GM21825 (cell line): ENCODE measurements around the gene CMKLR1.

Experiments
- ATAC-seq: cut with Tn5 transposase; IDR thresholded peaks from one replicate; pipeline ENCODE4 v1.9.1; 2021; ENCODE audit warnings: mild to moderate bottlenecking, moderate library complexity; ENCODE audit not compliant: unreplicated experiment

Gene CMKLR1

GRCh38 chr12:108302016-108302402 lies 37.1 kb downstream of the CMKLR1 start:
- ATAC-seq = no peak

DNA sequence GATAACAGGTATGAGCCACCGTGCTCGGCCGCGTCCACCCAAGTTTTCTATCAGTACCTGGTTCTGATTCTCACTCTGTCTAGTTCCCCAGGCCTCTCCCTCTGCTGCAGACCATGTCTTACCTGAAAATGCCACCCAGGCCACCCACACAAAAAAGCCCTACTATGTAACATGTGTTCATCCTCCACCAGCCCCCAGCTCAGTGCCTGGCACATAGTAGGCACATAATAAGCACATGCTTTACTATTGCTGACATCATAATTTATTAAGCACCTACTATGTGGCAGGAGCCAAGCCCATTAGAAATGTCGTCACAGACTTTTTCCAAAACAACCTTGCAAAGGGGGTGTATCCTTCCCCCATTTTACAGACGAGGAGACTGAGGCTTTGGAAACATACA lies 37.8 kb downstream of the CMKLR1 start:
- no peak for ATAC-seq

DNA sequence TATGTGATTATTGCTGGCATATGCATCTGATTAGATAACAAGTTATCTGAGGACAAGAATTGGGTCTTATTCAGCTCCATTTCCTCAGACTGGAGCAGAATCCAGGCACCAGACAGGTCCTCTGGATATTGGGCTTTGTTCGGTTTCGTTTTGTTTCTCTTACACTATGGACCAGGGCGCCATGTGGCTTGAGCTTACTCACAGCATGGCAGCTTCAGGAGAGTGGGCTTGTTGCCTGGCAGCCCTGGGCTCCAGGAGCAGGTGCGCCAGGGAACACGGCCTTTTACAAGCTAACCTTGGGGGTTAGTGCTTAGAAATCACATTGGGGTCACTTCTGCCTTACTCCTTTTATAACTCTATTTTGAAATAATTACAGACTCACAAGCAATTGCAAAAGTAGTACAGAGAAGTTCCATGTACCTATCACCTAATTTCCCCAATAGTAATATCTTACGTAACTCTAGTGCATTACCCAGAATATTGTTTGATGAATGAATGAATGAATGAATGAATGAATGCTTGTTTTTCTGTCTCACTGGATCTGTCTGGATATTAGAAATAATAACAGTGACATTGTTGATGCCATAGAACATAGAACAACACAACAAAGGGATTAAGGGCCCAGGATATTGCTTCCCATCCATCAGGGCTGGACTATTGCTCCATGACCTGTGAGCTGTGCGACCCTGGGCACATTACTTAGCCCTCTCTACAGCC lies 39.0 kb downstream of the CMKLR1 start:
- ATAC-seq = no peak

DNA sequence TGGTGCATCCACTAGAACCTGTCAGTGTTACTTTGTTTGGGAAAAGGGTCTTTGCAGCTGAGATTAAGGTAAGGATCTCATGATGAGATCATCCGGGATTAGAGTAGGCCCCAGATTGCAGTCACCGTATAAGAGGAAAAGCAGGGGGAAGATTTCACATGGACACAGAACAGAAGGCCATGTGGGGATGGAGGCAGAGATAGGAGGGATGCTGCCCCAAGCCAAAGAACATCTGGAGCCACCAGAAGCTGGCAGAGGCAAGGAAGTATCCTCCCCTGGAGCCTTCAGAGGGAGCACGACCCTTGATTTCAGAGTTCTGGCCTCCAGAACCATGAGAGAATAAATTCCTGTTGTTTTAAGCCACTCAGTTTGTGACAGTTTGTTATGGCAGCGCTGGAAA lies 39.6 kb downstream of the CMKLR1 start:
- no peak for ATAC-seq

DNA sequence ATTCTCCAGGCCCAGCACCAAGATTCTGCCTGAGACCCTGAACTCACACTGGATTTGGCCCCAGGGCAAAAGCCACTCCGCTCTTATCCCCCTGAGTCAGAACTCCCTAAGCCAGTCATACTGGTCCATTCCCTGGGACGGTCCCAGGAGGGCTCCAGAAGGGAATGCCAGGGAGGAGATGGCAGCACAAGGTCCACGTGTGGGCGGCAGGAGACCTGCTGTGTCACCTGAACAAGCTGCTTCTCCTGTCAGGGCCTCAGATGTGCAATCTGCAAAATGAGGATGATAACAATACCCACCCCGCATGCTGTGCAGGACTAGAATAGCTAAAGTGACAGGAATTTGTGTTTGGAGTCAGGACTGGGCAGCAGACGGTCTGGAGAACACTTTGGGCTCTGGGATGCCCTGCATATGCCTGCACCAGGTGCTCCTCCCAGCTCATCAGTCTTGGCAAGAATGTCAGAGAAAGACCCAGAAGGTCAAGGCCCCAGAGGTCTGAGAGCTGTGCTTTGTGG lies 40.3 kb downstream of the CMKLR1 start:
- ATAC-seq = no peak

GRCh38 chr12:108297895-108298760 lies 41.0 kb downstream of the CMKLR1 start:
- no peak for ATAC-seq

GRCh38 chr12:108297424-108297823 lies 41.7 kb downstream of the CMKLR1 start:
- ATAC-seq = no peak

DNA sequence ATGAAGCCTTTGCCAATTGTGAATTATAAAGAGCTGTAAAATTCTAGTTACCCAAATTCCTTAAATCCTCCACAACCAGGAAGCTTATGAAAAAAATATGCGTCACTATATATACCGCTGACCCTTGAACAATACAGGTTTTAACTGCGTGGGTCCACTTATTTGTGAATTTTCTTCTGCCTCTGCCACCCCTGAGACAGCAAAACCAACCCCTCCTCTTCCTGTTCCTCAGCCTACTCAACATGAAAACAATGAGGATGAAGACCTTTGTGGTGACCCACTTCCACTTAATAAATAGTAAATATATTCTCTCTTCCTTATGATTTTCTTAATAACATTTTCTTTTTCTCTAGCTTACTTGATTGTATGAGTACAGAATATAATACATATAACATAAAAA lies 42.2 kb downstream of the CMKLR1 start:
- ATAC-seq = no peak

DNA sequence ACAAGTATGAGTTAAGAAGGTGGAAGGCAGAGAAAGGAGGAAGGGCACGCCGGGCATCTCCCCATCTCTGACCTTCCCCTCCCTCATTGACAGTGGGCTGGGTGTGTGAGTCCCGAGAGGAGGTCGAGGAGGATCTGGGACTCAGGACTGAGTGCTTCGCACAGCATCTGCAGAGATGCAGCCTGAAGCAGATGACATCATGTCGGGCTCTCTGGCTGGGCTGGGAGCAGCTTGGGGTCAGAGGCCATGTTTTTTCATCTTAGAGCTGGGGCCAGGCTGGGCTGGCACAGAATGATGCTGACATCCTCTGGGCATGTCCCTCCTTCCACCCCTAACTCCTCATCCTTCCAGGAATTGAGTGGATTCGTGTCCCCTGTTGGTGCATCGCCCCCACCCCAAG lies 43.5 kb downstream of the CMKLR1 start:
- ATAC-seq = no peak

- ATAC-seq = no peak
These were observed 49.6 kb downstream of the CMKLR1 start for GRCh38 chr12:108289350-108290161.

DNA sequence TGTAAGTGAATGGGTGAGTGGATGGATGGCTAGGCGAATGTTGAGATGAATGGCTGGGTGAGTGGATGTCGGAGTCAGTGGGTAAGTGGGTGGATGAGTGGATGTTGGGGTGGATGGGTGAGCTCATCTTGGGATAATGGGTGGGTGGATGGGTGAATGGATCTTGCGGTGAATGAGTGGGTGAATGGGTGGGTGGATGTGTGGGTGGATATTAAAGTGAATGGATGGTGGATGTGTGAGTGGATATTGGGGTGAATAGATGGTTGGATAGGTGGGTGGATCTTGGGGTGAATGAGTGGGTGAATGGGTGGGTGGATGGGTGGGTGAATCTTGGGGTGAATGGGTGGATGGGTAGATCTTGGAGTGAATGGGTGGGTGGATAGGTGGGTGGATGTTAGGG lies 51.9 kb downstream of the CMKLR1 start:
- no peak for ATAC-seq

DNA sequence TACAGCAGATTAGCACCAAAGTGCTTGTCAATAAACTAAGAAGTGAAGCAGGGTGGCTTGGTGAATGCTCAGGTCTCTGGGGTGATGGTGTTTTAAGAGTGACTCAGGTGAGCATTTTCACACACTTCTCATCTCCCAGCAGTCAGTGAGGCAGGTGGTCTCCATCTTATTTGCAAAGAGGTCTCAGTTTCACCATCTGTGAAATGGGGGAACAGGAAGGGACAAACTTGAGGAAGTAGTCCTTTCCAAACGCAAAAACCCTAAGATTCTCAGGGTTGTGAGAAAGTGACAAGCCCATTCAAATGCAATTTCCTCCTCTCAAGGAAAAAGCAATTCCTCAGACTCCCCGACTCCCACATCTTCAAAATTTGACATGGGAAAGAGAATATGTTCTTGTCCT lies 54.1 kb downstream of the CMKLR1 start:
- no peak for ATAC-seq

GRCh38 chr12:108284163-108284562 lies 54.9 kb downstream of the CMKLR1 start:
- no peak for ATAC-seq

GRCh38 chr12:108282676-108283075 lies 56.4 kb downstream of the CMKLR1 start:
- ATAC-seq = no peak

GRCh38 chr12:108282160-108282559 lies 57.0 kb downstream of the CMKLR1 start:
- ATAC-seq = no peak

DNA sequence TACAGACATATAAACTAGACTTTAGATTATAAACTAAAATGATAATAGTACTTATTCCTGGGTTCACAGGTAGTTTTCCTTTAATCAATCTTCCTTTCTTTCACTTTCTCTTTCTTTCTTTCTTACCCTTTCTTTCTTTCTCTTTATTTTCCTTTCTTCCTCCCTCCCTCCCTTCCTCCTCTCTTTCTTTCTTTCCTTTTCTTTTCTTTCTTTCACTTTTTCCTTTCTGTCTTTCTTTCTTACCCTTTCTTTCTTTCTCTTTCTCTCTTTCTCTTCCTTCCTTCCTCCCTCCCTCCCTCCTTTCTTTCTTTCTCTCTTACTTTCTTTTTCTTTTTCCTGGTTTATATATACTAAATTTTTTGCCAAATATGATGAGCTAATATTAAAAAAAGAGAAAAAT lies 61.5 kb downstream of the CMKLR1 start:
- no peak for ATAC-seq

GRCh38 chr12:108273217-108273616 lies 65.9 kb downstream of the CMKLR1 start:
- ATAC-seq = no peak

DNA sequence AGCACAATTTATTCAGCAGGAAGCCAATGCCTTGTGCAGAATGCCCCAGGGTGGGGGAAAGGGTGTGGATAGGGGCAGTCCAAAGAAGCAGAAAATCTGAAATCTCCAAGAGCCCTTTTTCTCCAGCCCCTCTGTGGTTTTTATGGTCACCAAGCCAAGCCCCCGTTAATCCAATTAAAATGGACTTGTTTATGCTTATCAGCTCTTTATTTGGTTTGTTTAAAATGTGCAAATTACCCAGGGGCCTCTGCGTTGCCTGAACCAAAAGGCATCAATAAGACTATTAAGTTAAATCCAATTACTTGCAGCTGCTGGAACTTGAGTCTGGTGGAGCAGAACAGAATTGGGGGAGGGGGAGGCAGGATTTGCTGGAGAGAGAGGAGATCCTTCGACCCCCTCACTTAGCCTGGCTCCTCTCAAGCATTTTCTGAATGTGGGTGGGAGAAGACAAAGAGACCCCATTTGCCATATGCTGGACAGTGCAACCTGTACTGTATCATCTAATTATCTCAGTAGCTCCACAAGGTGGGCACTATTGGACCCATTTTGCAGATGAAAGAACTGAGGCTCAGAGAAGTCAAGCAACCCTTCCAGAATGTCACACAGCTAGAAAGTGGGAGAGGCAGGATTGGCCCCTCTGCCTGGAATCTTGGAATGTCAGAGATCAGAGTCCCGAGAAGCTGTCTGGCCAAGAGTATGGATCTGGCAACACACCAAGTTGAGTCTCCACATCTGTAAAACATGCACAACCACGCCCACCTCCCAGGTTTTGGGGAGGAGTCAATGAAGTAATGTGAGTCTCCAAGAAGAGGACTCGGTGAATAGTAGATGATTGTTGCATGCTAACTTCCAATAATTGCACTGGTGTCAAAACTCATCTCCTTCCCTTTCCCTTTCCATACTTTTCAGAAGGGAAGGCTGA lies 66.9 kb downstream of the CMKLR1 start:
- no peak for ATAC-seq

DNA sequence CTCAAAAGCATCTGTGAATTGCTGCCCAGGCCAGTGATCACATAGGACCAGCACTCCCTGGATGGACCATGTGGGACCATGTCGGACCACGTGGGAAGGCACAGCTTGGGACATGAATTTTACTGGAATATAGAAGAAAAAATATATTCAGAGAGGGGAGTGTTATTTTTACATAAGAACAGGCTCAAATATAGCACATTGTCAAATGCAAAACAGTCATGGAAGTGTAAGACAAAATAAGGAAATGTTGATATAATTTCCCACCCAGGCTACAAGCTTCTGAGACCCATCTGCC lies 68.3 kb downstream of the CMKLR1 start:
- ATAC-seq = no peak

DNA sequence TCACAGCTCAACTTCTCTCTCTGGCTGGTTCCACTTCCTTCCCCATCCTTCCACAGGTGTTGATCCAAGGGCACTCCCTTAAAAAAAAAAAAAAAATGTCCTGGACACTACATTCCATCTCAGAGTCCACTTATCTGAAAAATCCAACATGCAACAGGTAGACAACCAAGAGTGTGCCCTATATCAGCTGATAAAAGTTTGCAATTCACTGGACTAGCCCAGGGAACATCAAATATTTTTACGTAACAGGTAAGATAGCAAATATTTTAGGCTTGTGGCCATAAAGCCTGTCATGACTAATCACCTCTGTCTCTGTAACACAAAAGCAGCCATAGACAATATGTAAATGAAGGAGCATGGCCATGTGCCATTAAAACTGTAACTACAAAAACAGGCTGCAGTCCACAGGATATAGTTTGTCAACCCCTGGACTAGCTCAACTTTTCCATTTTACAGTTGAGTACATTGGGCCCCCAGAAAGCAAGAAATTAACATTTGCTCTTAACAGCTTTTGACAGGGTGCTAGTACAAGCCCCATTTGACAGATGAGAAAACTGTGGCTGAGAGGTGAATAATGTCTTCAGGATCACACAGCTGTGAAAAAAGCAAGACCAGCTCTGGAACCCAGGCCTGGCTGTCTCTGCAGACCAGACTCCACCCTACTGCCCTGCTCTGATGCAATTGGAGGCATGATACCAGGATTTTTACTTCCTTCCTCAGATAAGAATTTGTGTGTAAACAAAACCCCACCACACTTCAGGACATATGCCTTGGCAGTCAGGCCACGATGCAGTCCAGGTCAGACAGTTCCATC lies 68.9 kb downstream of the CMKLR1 start:
- no peak for ATAC-seq
